ENCODE measurements around the gene GRK2.
A peak's percentile ranks its signal among the peaks of the same experiment; 100 is the strongest.
"Not testable (repeated sequence)": the region's sequence is repeated elsewhere in the genome, so short reads cannot be mapped to it uniquely, and the experiment has no call there.

Gene GRK2

DNA sequence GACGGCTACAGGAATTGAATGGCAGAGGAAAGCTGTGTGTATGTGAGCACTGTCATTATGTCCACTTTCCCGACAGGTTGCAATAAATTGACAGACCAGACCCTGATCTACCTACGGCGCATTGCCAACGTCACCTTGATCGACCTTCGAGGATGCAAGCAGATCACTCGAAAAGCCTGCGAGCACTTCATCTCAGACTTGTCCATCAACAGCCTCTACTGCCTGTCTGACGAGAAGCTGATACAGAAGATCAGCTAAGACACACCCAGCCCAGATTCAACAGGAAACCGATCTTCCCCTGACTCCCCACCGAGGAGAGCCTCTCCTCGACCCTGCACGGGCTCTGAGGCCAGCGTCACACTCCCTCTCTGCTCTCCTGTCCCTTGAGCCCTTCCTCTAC is 11.5 kb upstream of the GRK2 start:
- no peak for DNase-seq (ENCODE audit: low spot score)

GRCh38 chr11:67255353-67255752 is 10.9 kb upstream of the GRK2 start:
- DNase-seq (ENCODE audit: low spot score), result no peak

- no peak for DNase-seq (ENCODE audit: low spot score)
Measured at GRCh38 chr11:67255864-67256263, 10.4 kb upstream of the GRK2 start.

DNA sequence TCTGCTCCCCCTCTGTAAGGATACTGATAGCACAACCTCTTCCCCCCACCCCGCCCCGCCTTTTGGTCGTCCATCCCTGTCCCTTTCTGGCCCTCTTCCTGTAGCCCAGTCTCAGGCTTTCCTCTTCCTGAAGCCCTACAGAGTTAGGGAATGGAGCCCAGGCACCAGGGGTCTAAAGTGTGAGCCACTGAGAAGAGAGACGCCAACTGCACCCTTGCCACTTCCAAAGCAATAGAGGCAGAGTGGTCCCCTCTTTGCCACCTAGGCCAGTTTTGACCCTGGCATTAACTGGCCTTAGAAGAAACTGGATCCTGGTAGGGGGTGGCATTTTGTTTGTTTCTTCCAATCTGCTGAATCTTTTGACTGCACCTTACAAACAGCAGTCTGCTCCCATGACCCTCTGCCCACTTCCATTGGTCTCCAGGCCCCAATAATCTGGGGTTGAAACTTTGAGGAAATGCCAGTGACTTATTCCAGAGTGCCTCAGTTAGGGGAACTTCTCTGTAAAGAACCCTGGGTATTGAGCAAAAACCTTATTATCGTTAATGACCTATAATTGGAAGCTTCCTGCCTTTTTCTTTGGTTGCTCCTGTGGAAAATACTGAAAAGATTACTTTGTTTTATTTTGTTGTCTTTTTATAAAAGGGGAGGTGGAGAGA is 9.7 kb upstream of the GRK2 start:
- no peak for DNase-seq (ENCODE audit: low spot score)

- DNase-seq (ENCODE audit: low spot score), result no peak
Measured at GRCh38 chr11:67260406-67260805, 5.9 kb upstream of the GRK2 start.

DNA sequence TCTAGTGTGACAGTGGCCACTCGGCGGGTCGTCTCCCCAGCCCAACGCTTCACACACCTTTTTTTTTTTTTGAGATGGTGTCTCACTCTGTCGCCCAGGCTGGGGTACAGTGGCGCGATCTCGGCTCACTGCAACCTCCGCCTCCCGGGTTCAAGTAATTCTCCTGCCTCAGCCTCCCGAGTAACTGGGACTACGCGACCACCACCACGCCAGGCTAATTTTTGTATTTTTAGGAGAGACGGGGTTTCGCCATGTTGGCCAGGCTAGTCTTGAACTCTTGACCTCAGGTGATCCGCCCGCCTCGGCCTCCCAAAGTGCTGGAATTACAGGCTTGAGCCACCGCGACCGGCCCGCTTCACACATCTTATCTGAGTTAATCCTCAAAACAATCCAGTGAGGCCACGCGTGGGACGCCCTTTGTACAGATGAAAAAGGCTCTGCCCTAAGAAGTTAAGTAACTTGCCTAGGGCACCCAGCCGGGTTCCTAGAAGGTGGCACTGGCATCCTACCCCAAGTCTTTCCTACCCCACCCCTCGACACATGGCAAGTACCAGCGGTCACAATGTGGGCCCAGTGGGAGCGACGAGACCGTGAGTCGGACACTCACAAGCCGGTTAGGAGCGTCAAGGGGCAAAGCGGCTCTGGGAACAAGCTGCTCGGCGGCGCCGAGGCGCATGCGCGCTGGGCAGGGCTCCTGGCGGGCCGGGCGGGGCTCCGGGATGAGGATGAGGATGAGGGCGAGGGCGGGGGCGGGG is 5.2 kb upstream of the GRK2 start:
- not testable (repeated sequence) for DNase-seq (ENCODE audit: low spot score)

DNA sequence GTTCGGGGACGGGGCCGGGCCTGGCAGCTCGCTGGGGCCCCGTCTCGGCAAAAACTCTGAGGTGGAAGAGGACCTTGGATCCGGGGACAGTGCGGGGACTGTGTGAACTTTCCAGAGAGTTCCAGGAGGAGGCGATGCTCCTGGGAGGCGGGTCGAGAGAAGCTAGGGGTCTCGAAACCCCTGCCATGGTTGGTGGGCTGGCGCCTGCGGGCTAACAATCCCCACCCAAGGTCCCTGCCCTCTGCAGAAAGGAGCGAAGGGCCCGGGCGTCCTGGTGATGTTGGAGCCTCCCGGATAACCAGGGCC is 4.7 kb upstream of the GRK2 start:
- no peak for DNase-seq (ENCODE audit: low spot score)

DNA sequence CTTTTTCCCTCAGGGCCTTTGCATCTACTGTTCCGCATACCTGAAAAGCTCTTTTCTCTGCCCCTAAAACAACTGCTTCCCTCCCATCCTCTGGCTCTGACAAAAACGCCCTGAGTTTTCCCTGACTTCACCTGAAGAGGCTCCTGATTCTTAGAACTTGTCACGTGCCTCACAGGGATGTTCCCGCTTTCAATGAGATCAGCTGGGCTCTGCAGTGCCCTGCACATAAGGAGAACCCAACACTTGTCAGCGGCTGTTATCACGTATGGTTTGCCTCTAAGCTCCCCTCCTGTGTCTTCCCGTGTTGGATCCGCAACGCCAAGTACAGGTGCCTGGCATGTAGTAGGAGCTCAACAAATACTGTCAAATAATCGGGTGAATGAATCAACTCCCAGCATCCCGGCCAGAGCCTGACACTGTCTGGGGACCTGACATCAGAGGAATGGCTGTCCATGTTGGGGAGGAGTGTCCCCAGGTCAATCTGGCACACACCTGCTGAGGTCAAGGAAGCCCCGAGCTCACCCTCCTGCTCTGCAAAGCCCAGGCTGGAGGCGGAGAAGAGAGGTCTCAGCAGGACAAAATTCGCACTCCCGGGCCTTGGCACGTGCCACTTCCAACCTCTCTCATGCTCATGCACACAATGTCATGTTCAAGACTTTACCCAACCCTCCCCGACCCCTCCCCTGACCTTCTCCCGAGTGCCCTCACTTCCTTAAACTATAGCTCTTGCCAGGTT is 4.2 kb upstream of the GRK2 start:
- no peak for DNase-seq (ENCODE audit: low spot score)

DNA sequence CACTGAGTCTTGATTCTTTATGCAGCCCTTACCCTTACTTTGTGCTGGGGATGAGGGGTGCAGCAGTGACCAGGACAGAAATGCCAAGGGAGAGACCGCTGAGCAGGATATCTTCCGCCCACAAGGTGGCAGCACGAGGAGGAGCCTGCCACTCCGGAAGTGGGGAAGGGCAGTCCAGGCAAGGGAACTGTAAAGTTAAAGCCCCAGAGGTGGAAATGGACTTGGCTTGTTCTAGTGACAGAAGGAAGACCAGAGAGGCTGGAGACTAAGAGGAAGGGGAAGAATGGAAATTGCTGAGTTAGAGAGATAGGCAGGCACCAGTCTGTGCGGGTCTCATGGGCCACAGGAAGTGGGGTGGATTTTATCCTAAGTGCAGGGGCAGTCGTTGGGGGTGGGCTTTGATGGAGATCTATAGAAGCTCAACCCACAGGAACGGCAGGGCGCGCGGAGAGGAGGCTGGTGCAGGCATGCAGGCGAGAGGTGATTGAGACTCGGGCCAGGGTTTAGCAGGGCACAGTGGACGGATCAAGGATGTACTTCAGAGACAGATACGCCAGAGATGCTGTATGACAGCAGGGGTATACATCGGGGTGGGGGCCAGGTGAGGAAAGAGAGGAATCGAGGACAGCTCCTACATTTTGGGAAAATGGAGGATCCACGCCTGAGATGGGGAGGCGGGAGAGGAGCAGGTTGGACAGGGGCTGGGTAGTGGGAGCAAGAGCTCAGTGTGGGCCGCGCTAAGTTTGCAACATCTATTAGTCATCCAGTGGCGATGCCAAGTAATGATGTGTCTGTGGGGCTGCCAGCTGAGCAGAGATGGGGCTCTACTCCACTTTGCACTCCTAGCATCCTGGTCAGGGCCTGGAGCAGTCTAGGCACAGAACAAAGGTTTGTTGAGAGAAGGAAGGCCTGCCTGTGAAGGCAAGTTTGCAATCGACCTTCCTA is 3.3 kb upstream of the GRK2 start:
- peak; percentile 85 for DNase-seq (ENCODE audit: low spot score)

DNA sequence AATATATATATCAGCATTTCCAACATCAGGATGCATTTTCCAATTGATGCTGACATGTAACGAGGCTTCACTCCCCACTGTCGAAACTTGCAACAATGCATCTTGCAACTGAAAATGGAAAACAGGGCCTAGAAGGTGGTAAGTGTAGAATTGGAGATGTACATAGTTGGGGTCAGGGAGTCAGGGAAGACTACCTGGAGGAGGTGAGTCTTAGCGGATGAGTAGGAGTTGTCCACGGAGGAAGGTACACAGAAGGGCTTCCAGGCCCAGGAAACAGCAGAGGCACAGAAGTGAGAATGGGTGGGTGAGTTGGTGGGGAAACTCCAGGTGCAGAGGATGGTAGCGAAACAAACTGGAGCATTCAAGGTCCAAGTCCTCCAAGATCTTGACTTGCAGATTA is 2.0 kb upstream of the GRK2 start:
- DNase-seq (ENCODE audit: low spot score), result no peak

GRCh38 chr11:67264877-67265632 is 1.2 kb upstream of the GRK2 start:
- DNase-seq (ENCODE audit: low spot score), result no peak

- DNase-seq (ENCODE audit: low spot score), result peak; percentile 54
Measured at GRCh38 chr11:67265633-67266448, 432 bp upstream of the GRK2 start.

- peak; percentile 94 for DNase-seq (ENCODE audit: low spot score)
Measured at GRCh38 chr11:67267188-67268080, 1.2 kb downstream of the GRK2 start.

GRCh38 chr11:67268081-67268961 is 2.0 kb downstream of the GRK2 start:
- no peak for DNase-seq (ENCODE audit: low spot score)

- no peak for DNase-seq (ENCODE audit: low spot score)
Measured at GRCh38 chr11:67268962-67269268, 2.6 kb downstream of the GRK2 start.

DNA sequence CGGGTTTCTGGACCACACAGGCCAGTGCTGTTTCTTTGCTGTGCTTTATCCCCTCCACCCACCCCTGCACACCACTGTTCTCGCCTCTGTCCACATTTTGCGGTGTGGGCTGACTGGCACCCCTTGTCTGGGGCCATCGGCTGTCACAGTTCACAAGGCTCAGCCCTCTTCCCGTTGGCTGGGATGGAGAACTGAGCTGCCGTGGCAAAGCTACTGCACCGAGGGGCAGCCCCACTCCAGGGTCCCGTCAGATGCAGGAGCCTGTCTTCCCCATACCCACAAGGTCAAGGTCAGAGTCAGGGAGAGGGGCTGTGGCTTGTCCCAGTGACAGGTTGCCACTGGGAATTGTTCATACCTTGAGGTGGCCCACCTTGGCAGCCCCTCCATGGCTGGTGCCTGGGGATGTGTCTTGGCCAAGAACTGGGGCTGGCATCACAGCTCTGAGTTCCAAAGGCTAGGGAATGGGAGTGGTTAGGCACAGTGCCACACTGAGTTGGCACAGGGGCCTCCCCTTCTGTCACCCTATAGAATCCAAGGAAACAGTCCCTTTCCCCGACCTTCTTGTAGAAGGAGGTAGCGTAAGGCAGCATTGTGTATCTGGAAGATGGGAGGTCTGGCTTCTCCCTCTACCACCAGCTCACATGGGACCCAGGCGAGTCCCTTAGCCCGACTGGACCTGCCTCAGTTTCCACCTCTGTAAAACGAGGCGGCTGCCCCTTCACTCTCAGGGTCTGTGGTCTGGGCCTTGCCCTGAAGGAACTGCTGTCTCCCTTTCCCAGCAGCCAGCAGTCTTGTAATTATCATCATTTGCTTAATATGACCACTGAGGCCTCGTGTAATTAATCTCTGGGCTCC is 3.4 kb downstream of the GRK2 start:
- DNase-seq (ENCODE audit: low spot score), result no peak
